SU-DHL-6 (cell line): Measurements from ENCODE around the gene CHD6.

ENCODE experiments used
- H2AFZ ChIP-seq: fragments of 200-600 bp; sonication (generic); 2 replicates; pipeline ENCODE4 v1.6.1; 2014; ENCODE audit warnings: low read depth, mild to moderate bottlenecking, moderate library complexity, mixed read lengths, antibody characterized with exemption, low read length; ENCODE audit not compliant: severe bottlenecking
- H3F3A ChIP-seq: fragments of 200-600 bp; shearing (Covaris generic); 2 replicates; pipeline ENCODE4 v1.6.0; 2016; ENCODE audit warnings: antibody characterized with exemption, mild to moderate bottlenecking; ENCODE audit not compliant: insufficient read depth
- H3K27ac ChIP-seq: fragments of 200-600 bp; sonication (generic); 2 replicates; pipeline ENCODE4 v1.5.1; 2016; ENCODE audit warnings: low read depth, mild to moderate bottlenecking, low read length, moderate library complexity, mixed read lengths
- H3K27me3 ChIP-seq: fragments of 200-600 bp; sonication (generic), shearing (Covaris generic); 2 replicates; pipeline ENCODE4 v1.6.0; 2014; ENCODE audit warnings: mild to moderate bottlenecking, low read length
- H3K36me3 ChIP-seq: fragments of 200-600 bp; sonication (generic); 2 replicates; pipeline ENCODE4 v1.6.1; 2014; ENCODE audit warnings: mild to moderate bottlenecking, low read length, mixed read lengths
- H3K4me2 ChIP-seq: fragments of 300-600, 200-600 bp; shearing (Covaris generic), sonication (generic); 2 replicates; pipeline ENCODE4 v1.6.0; 2014; ENCODE audit warnings: low read length, low read depth, mild to moderate bottlenecking; ENCODE audit not compliant: poor library complexity, severe bottlenecking
- H3K4me3 ChIP-seq: fragments of 200-600 bp; sonication (generic); 2 replicates; pipeline ENCODE4 v1.5.1; 2014; ENCODE audit warnings: antibody characterized with exemption, low read length, mild to moderate bottlenecking, mixed read lengths; ENCODE audit not compliant: insufficient read depth, poor library complexity, severe bottlenecking
- H3K79me2 ChIP-seq: fragments of 200-600 bp; sonication (generic); 2 replicates; pipeline ENCODE4 v1.6.1; 2014; ENCODE audit warnings: mild to moderate bottlenecking, low read length, moderate library complexity; ENCODE audit not compliant: insufficient read depth
- H3K9ac ChIP-seq: fragments of 200-600 bp; sonication (generic); 2 replicates; pipeline ENCODE4 v1.7.0; 2014; ENCODE audit warnings: mild to moderate bottlenecking, low read length
- H3K9me2 ChIP-seq: fragments of 200-600 bp; sonication (generic); replicated peaks from 2 replicates; pipeline ENCODE4 v1.6.1; 2014; ENCODE audit warnings: low read length; ENCODE audit not compliant: insufficient read depth
- H3K9me3 ChIP-seq: fragments of 200-600 bp; sonication (generic); 2 replicates; pipeline ENCODE4 v1.6.1; 2014; ENCODE audit warnings: low read length, mixed read lengths; ENCODE audit not compliant: insufficient read depth
- H4K20me1 ChIP-seq: fragments of 200-600 bp; sonication (generic); 2 replicates; pipeline ENCODE4 v1.6.1; 2014; ENCODE audit warnings: low read depth, mild to moderate bottlenecking, antibody characterized with exemption, low read length, moderate library complexity, mixed read lengths
- EZH2phosphoT487 ChIP-seq: fragments of 200-600 bp; sonication (generic), shearing (Covaris generic); conservative IDR thresholded peaks from 2 replicates; pipeline ENCODE4 v1.6.1; 2018; ENCODE audit warnings: mild to moderate bottlenecking, antibody characterized with exemption, low read length, moderate library complexity, mixed read lengths
- TF ChIP-seq, protein P1 (sequence below): fragments of 200-600 bp; sonication (generic); IDR thresholded peaks from one replicate; pipeline ENCODE4 v1.5.1; 2017; ENCODE audit warnings: antibody characterized with exemption, mild to moderate bottlenecking, low read length, moderate library complexity; ENCODE audit not compliant: insufficient read depth, poor library complexity, severe bottlenecking

Gene CHD6

GRCh38 chr20:41552295-41553068 is 65.7 kb downstream of the CHD6 start:
- no peaks in the 10 kb centered on the region for H3F3A ChIP-seq
- no peaks in the 10 kb centered on the region for H3K27me3 ChIP-seq
- no peaks in the 10 kb centered on the region for H3K9me2 ChIP-seq
- no peaks in the 10 kb centered on the region for H3K9me3 ChIP-seq
- no peaks in the 10 kb centered on the region for H4K20me1 ChIP-seq
- TF ChIP-seq, protein P1, sequence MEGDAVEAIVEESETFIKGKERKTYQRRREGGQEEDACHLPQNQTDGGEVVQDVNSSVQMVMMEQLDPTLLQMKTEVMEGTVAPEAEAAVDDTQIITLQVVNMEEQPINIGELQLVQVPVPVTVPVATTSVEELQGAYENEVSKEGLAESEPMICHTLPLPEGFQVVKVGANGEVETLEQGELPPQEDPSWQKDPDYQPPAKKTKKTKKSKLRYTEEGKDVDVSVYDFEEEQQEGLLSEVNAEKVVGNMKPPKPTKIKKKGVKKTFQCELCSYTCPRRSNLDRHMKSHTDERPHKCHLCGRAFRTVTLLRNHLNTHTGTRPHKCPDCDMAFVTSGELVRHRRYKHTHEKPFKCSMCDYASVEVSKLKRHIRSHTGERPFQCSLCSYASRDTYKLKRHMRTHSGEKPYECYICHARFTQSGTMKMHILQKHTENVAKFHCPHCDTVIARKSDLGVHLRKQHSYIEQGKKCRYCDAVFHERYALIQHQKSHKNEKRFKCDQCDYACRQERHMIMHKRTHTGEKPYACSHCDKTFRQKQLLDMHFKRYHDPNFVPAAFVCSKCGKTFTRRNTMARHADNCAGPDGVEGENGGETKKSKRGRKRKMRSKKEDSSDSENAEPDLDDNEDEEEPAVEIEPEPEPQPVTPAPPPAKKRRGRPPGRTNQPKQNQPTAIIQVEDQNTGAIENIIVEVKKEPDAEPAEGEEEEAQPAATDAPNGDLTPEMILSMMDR = no peak
- no peak for TF ChIP-seq EZH2phosphoT487
- no peak overlapping the region for H2AFZ ChIP-seq
- H3K36me3 ChIP-seq = no peaks in the 10 kb centered on the region
- H3K27ac ChIP-seq = no peak overlapping the region
- H3K79me2 ChIP-seq = no peaks in the 10 kb centered on the region; the same call in 1 of the 2 replicates
- H3K4me3 ChIP-seq = no peak overlapping the region
- no peak overlapping the region for H3K4me2 ChIP-seq
- H3K9ac ChIP-seq = no peak overlapping the region

DNA sequence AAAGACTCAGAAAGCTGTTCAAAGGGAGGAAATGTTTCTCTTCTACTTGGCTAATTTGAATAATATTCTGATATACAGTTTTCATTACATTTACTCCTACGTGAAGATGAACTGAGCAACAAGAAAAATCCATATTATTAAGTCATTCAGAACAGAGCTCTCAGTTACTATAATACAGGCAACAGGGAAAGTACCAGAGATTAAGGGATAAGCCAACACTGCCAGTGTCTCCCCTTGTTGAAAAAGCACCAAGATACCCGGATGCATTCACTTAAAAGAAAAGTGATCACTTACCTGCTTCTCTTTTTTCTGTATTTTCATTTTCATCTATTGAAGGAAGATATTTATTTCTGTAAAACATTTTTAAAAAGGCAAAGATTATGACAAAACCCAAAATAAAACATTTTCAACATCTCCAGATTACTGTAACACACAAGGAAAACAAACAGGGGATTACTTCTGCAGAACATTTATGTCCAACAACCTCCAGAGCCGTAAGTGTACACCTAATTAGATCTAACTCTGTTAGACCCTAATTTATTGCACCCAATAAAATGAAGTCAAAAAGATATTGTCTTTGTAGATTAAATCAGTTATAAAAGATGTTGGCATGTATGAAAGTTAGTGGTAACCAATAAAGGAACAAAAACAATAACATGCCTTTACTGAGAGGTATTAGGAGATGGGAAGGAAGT is 67.0 kb downstream of the CHD6 start:
- H3K9me2 ChIP-seq = no peaks in the 10 kb centered on the region
- no peak for TF ChIP-seq EZH2phosphoT487
- TF ChIP-seq, protein P1 = no peak
- H3K9ac ChIP-seq = no peak overlapping the region
- H3K27me3 ChIP-seq = no peaks in the 10 kb centered on the region
- H2AFZ ChIP-seq = no peak overlapping the region
- H4K20me1 ChIP-seq = no peaks in the 10 kb centered on the region
- no peaks in the 10 kb centered on the region for H3K36me3 ChIP-seq
- H3K27ac ChIP-seq = no peak overlapping the region
- no peak overlapping the region for H3K4me2 ChIP-seq
- H3F3A ChIP-seq = no peaks in the 10 kb centered on the region
- H3K4me3 ChIP-seq = no peak overlapping the region
- no peaks in the 10 kb centered on the region for H3K9me3 ChIP-seq
- no peaks in the 10 kb centered on the region; the same call in 1 of the 2 replicates for H3K79me2 ChIP-seq

DNA sequence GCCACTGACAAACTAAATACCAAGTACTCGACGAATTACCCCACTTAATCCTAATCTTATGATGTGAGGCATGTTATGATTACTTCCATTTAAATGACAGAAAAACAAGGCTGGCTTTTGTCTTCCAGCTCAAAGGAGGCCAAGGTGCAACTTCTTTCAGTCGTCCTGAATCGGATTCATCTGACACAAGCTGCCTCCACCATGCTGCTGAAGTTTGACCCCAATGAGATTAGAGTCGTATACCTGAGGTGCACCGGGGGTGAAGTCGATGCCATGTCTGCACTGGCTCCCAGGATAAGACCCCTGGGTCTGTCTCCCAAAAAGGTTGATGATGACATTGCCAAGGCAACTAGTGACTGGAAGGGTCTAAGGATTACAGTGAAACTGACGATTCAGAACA is 71.0 kb downstream of the CHD6 start:
- Histone ChIP-seq H3K4me2 (no peak overlapping the region), H3K27ac (no peak overlapping the region), H3K27me3 (no peaks in the 10 kb centered on the region), H3K36me3 (no peaks in the 10 kb centered on the region), H3K4me3 (no peak overlapping the region), H4K20me1 (no peaks in the 10 kb centered on the region), H3K9me3 (no peaks in the 10 kb centered on the region), H3F3A (no peaks in the 10 kb centered on the region), H3K79me2 (no peaks in the 10 kb centered on the region), H3K9me2 (no peaks in the 10 kb centered on the region), H2AFZ (no peak overlapping the region), H3K9ac (no peak overlapping the region)
- TF ChIP-seq, protein P1 = no peak
- no peak for TF ChIP-seq EZH2phosphoT487
